ENCODE data around the gene CLEC14A.

GRCh38 chr14:38253676-38254075, 2.2 kb downstream of the CLEC14A start:
- TF ChIP-seq CTCF (optimal IDR thresholded peaks at IDR 0.05 in 1 of 3, IDR thresholded peaks at IDR 0.05 in 1 of 3, conservative IDR thresholded peaks at IDR 0.05 in 1 of 3; ENCODE audit: extremely low read depth in 1 of 3, insufficient read depth in 2 of 3, low read length in 3 of 3) = no peak
- no peak for TF ChIP-seq EZH2 (IDR thresholded peaks at IDR 0.05; ENCODE audit: low read length)

All from keratinocyte (primary cell).